Dermis microvascular lymphatic vessel endothelial cell (primary cell): Measurements from ENCODE around the gene VIPR2. TPM values are rescaled to one million over a fixed set of nuclear protein-coding genes. Genes with fewer than 3 reads are reported as not detected.

Source experiments
- DNase-seq, 2 donors: peaks; one replicate each; pipeline versions ENCODE4 v3.0.0 to v3.0.0-alpha.2; 2010; ENCODE audit warnings: low read depth in 2 of 2
- total RNA-seq: library from RNA; depleted of rRNA; stranded (reverse); fragments of >200 nt; gene quantifications from 2 replicates; pipeline ENCODE4 v1.2.1, GENCODE V29; 2014

The VIPR2 gene
- total RNA-seq, 1 donor from 2014 or later: not detected

DNA sequence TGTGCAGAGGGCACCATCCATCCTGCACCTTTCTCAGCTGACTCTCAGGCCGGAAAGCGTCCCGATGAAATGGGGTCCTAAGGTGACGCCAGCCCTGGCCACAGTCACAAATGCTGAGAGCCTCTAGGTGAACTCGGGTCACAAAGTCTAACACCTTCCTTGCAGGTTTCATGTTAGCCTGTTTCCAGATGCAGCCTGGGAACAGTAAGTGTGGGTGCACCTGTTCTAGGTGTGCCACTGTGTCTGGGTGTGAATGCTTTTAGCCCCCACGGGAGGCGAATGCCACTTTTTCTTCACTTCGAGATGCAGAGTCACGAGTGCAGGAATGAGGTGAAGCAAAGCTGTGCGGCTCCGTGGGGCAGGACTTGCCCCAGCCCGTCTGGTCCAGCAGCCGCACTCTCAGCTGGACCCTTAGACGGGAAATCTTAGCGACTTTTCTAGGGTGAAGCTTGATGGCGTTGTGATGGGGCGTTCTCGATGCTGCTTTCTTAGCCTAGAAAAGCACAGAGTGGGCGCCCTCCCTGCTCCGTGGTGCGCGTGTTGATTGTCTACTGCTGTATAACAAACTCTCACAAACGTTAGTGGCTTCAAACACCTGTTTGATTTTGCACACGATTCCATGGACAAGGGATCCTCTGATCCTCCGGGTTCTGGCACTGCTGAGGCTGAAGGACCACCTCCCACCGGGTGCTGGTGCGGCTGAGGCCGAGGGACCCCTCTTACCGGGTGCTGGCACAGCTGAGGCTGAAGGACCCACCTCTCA lies 13.6 kb upstream of the VIPR2 start:
- no peak for DNase-seq

DNA sequence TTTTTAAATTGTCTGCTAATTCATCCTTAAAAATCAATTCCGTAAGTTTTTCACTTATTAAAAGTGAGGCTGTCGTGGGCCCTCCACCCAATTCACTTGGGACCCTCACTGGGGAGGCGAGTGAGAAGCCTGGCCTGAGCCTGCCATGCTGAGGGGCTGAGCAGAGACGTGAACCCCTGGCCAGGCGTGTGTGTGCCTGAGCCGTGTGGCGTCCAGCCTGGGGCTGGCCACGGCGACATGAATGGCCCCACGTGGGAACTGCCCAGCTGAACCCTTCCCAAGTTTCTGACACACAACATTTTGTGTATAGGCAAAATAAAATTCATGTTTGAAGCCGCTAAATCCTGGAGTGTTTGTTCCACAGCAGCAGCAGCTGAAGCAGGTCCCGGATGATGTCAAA lies 13.0 kb upstream of the VIPR2 start:
- no peak for DNase-seq

DNA sequence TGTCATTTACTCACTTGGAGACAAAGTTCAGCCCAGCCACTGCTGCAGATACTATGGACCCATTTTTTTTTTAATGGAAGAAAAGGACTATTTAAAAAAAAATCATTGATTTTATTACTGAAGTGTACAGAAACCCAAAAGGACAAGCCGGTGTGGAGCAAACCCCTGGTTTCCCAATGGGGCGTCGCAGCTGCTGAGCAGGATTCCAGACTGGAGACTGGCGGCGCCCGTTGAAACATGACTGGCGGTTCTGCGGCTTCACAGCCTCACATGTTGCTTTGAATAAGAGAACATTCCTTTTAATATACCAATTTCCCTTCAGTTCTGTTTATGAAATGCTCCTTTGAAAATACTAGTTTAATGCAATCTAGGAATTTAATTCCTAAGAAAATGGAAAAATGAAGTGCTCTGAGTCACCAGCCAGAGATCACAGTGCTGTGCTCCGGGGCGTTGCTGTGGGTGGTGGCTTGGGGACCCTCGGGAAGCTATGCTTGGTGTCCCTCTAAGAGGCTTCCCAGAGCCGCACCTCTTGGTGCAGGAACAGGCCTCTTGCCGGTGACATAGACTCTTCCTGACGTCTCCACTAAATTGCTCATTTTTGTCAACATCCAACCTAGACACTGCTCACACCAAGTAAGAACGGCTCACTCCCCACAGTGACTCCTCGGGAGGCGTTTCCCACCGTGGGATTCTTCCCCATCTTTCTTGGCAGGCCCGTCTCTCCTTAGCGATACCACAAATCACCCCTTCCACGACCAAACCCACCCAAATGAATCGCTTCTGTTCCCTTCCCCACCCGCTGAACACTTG lies 12.0 kb upstream of the VIPR2 start:
- no peak for DNase-seq

DNA sequence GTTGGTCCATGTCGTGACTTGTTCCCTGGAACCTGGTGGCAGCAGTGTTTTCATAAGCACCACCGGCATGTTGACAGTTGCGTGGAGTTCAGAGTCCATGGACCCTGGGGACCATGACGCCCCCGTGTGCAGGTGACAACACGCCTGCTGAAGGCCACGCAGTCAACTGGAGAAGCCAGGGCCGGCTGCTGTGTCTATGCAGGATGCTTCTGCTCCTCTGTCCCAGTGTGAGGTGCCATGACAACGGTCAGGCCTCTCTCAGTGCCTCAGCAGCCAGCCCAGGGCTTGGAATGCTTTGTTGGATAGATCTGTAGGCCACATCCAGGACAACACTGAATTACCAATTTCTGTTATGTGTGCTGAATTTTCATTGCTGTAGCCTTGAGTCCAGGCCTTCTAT lies 10.7 kb upstream of the VIPR2 start:
- no peak for DNase-seq

DNA sequence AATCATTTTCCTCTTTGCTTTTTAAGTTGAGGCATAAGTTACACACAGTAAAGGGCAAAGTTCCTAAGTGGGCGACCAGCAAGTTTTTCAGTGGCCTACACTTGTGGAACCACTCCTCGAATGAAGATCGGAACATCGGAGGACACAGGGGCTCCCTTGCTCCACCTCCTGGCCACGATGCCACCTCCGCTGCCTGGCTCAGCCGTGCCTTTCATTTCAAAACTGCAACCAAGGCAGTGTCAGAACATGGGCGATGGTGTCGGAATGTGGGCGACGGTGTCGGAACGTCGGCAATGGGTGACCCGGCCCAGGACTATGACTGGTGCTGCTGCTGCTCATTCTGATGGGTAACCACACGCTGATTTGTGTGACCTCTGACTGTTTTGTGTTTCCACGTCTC lies 9.6 kb upstream of the VIPR2 start:
- DNase-seq: no peak

DNA sequence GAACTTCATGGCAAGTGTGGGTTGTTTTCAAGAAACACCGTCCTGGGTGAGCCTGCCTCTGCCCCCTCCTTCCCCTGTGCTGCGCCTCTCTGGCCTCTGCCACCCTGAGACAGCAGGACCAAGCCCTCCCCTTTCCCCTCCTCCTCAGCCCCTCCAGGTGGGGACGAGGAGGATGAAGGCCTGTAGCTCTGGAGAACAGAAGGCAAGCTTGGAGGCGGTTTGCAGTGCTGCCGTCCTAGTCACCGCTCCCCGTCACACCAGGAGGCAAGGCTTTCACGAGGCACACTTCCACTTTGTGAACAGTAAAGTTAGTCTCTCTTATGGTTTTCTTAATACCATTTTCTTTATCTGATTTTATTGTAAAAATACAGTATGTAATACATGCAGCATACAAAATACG lies 8.8 kb upstream of the VIPR2 start:
- DNase-seq: no peak

DNA sequence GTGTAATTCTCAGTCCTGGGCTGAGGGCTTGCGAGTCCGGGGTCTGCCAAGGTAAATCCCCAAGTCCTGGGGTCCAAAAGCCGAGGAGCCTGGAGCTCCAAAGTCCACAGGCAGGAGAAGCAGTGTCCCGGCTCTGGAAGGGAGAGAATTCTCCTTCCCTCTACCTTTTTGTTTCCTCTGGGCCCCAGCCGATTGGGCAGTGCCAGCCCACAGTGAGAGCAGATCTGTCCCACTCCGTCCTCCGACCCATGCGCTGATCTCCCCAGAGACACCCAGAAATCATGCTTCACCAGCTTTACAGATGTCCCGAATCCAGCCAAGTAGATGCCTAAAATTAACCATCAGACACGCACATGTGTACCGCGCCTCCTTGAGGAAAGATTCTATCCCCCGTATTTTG lies 8.1 kb upstream of the VIPR2 start:
- no peak for DNase-seq

DNA sequence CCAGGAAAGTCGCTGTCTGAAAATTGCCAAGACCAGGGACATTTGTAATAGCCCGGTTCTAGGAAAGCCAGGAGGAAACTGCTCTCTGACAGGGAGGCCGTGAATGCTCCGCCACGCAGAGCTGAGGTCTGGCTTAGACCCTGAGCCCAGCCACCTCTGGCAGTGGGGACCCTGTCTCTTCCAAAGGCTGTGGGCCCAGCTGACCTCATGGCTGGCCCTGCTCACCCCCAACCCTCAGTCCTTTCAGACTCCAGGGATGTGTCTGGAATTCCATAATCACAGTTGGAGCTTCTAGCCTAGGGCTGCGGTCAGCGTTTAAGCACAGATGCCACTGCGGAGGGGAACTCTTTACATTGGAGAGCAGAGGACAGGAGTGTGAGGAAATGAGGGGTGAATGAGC lies 6.6 kb upstream of the VIPR2 start:
- DNase-seq: no peak

DNA sequence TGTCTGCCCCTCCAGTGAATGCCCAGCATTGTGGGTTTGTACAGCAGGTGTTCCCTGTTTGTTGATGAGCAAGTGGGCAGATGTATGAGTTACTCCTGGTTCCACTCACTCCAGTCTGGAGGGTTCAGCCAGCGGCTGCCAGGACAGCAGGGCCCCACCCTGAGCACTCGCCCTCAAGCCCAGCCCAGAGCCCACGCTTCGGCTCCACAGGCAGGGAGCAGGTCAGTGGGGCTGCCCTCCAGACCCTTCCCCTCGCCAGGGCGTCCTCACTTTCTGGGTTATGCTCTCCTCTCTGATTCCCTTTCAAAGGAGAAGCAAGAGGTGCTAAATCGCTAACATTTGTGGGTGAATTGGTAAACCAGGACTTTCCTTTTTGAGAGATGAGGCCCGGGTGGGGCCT lies 4.8 kb upstream of the VIPR2 start:
- DNase-seq: no peak

DNA sequence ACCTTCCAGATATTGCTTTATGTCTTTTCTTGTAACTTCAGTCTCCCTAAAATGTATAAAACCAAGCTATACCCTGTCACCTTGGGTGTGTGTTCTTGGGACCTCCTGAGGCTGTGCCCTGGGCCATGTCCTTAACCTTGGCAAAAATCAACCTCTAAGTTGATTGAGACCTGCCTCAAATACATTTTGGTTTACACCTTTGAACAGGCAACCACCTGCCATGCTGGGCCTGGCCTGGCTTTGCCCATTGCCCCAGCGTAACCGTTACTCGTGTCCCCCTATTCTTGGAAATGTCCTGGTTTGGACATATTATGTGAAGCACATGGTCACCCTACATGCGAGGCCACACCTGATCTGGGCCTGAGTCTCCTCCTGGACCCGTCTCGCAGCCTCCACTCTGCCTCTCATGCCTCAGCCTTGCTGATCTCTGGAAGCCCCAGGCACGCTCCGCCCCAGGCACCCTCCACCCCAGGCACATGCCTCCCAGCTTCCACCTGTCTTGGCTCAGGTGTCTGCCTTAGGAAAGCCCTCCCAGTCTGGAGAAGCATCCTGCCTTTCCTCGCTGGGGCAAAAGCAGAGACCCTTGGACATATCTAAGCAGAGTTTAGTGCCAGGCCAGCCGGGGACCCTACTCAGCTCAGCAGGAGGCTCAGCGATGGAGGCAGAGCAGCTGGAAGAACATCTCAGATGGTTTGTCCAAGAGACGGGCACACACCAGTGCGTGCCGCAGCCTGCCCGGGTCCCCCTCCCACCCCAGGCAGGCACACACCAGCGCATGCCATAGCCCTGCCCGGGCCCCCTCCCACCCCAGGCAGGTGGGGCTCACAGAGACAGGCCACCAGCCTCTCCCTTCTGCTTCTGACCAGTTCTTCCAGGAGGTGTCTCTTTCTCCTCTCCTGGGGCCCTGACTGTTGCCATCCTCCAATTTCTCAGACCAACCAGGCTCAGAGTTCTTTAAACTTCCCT lies 4.0 kb upstream of the VIPR2 start:
- DNase-seq: no peak

DNA sequence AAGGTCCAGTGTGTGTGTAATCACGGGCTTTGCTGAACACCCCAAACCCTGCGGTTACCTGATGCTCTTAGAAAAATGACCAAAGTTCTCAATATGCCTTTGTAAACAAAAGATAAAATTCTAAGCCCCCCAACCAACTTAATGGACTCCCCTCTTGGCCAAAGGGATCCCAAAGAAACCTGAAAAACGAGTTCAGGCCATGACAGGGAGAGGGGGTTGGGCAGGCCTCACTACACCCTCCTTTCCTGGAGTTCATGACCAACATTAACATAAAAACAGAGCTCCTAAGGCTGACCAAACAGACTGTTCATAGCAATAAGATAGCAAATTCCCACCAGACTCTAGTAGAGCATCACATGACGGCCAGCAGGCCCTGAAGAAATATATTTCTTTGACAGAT lies 3.0 kb upstream of the VIPR2 start:
- no peak for DNase-seq

DNA sequence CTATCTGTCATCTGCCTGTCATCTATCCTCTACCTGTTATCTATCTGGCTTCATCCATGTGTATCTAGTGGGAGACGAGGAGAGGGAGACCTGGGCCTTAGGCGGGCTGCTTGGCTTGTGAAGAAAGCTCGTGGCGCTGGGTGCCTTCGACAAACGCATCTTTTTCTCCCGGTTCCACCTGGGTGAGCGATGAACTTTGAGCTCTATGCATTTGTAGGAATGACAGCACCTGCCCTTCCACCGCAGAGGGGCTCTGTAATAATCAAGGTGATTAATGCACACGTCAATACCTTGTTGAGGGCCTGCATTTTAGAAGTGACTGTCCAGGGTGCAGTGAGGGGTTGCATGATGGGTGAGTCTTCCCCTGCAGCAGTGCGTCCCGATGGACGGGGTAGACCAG lies 2.6 kb upstream of the VIPR2 start:
- no peak for DNase-seq

DNA sequence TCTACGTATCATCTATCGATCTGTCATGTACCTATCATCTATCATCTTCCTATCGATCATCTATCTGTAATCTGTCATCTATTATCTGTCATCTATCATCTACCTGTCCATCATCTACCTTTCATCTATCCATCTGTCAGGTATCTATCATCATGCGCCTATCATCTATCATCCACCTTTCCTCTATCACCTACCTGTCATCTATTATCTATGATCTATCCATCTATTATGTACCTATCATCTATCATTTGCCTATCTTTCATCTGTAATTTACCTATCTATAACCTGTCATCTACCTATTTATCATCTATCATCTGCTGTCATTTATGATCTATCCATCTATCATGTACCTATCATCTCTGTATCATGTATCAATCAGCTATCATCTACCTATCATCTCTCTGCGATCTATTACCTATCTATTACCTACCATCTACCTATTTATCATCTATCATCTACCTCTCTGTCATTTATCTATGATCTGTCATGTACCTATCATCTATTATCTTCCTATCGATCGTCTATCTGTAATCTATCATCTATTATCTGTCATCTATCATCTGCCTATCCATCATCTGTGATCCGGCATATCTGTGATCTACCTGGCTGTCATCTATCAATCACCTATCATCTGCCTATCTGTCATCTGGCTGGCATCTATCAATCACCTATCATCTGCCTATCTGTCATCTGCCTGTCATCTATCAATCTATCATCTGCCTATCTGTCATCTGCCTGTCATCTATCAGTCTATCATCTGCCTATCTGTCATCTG lies 1.6 kb upstream of the VIPR2 start:
- no peak for DNase-seq

DNA sequence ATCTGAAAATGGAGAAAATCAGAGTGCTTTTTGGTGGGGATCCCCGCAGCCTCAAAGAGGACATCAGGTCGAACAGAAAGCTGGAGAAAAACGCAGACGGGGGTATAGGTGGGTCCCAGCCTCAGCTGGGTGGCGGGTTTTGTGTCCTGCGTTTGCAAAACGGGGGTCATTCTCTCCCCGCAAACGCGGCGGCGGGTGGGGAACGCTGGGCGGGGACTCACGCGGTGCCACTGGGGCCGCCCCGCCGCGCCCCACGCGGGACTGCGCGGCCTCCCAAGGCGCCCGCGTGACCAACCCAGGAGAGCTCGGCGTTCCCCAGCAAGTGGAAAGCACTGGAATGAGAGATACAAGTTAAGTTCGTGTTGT lies 806 bp upstream of the VIPR2 start:
- no peak for DNase-seq

DNA sequence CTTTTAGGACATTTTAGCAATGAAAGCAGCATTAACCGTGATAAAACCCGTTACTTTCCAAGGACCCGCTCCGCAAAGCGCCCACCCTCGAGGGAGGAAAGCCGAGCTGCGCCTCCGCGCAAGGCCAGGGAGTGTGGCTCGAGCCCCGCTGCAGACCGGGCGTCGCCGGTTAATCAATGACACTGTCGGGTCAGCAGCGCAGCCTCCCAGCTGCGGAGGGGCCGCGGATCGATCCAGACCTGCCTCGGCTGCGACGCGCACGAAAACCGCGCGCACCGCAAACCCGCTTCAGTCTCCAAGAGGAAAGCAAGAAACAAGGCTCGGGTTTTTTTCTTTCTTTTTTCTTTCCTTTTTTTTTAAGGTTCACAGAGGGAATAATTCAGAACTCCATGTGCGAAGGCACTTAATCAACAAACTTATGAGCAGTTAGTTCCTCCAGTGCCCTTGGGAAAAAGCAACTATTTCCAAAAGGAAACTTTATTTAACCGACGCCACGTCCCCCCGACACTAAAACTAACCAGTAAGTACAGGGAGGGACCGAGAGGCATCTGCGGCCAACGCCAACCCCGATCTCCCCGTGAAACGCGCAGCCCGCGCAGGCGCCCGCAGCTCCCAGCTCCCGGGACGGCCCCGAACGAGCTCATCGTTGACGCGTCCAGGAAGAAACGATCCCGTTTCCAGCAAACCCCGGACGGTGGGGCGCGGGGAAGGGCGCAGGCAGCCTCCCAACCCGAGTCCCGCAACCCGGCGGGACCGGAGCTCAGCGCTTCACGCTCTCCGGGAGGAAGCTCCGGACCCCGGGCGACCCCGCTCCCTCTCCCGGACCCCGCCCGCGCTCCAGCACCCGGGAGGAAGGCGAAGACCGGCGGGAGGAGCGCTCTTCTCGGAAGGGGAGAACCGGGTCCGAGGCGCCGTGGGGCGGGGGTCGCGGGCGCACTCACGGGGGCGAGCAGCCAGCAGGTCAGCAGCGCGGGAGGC lies 598 bp downstream of the VIPR2 start:
- no peak for DNase-seq

DNA sequence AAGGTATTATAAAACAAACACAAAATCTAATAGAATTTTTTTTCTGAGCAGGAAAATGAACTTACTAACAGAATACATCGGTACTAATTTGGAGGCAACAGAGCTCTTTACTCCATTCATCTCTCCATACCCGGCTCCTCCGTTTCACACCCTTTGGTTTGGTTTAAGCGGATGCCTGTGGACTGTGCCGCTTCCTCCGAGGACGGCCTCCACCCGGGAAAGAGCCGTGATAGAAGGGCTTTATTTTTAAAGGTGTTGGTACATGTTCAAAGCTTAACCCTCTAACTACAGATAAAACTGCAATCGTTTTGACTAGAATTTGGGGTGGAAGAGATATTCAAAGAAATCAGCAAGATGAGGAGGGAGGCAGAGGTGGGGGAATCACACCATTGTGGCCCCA lies 1.9 kb downstream of the VIPR2 start:
- DNase-seq: no peak

DNA sequence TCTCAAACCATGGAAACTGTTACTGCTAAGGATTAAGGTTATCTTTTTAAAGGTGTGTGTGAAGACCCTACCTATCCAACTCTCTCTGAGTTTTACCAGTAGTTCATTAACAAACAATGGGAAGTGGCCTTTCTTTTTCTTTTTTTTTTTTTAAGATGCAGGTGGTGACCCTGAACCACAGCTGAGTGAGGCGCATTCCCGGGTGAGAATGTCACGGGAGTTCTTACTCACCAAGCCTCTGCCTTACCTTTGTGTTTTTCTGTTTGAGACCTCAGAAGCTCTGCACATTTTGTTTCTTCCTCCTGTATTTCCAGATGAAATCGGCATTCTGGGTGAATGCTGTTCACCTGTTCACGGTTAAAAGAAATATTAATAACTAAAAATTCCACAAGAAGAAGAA lies 2.5 kb downstream of the VIPR2 start:
- no peak for DNase-seq

DNA sequence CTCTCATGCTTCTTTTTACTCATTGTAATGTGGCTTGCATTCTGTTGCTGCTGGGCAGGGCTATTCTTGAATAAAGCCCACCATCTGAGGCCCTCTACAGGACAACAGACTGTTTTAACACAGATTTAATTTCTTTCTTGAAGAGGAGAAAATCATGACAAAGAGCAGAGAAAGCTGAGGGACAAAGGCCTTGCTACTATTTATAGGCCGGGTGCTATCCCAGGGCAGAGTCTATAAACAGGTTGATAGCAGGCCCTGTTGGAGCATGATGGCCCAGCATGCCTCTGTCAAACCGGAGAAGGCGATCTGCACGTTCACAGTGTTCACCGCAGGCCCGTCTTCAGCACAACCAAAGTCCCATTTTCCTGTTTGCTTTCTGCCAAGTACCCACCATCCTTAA lies 3.0 kb downstream of the VIPR2 start:
- no peak for DNase-seq

DNA sequence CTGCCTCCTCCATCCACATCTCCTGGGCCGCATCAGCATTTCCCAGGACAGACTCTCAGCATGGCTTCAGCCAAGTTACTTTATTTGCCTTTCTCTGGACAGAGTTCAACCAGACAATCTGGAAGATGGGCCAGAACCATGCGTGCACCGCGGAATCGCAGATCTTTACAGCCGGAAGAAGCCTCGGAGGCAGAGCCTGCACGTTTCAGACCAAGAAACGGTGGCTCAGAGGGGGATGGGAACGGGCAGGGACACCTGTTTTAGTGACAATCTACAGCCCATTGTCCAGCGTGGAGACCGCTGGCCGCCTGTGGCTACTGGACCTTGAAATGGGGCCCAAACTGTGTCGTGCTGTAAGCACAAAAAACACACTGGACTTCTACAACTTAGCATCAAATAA lies 3.5 kb downstream of the VIPR2 start:
- no peak for DNase-seq
